BLaER1 (cell line): ENCODE measurements around the gene SHPK.

Experiments
- H3K27ac ChIP-seq: shearing (Covaris generic); formaldehyde crosslinking; 2 replicates; pipeline ENCODE4 v1.8.1; 2022
- H3K27me3 ChIP-seq: shearing (Covaris generic); formaldehyde crosslinking; 2 replicates; pipeline ENCODE4 v1.8.1; 2022
- H3K36me3 ChIP-seq: shearing (Covaris generic); formaldehyde crosslinking; 2 replicates; pipeline ENCODE4 v1.8.1; 2022
- H3K4me1 ChIP-seq: shearing (Covaris generic); formaldehyde crosslinking; 2 replicates; pipeline ENCODE4 v1.8.1; 2022
- H3K4me2 ChIP-seq: shearing (Covaris generic); formaldehyde crosslinking; 2 replicates; pipeline ENCODE4 v1.8.1; 2022
- H3K4me3 ChIP-seq: shearing (Covaris generic); formaldehyde crosslinking; 2 replicates; pipeline ENCODE4 v1.8.1; 2022
- H3K9ac ChIP-seq: shearing (Covaris generic); formaldehyde crosslinking; 2 replicates; pipeline ENCODE4 v1.8.1; 2022
- H3K9me3 ChIP-seq: shearing (Covaris generic); formaldehyde crosslinking; 2 replicates; pipeline ENCODE4 v1.8.1; 2022
- H4K20me1 ChIP-seq: shearing (Covaris generic); formaldehyde crosslinking; 2 replicates; pipeline ENCODE4 v1.8.1; 2022
- Cebpa-rat ChIP-seq: shearing (Covaris generic); IDR thresholded peaks from 2 replicates; pipeline ENCODE4 v1.8.1; 2022

SHPK gene, protein sequence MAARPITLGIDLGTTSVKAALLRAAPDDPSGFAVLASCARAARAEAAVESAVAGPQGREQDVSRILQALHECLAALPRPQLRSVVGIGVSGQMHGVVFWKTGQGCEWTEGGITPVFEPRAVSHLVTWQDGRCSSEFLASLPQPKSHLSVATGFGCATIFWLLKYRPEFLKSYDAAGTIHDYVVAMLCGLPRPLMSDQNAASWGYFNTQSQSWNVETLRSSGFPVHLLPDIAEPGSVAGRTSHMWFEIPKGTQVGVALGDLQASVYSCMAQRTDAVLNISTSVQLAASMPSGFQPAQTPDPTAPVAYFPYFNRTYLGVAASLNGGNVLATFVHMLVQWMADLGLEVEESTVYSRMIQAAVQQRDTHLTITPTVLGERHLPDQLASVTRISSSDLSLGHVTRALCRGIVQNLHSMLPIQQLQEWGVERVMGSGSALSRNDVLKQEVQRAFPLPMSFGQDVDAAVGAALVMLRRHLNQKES

GRCh38 chr17:3636154-3636907 is at the start of gene SHPK, which contains the start of gene CTNS:
TSS of gene SHPK (minus strand) at chr17:3636250. CDS start at chr17:3636219, 31 bp downstream.
TSS of gene CTNS (plus strand) at chr17:3636760. CDS start at chr17:3640207, 3,447 bp downstream.
- peak within 1 kb of the TSS; percentile 99 for H3K27ac ChIP-seq
- H3K36me3 ChIP-seq = peaks cover 18% of the 10 kb centered on the region
- H3K9me3 ChIP-seq = no peaks in the 10 kb centered on the region
- peak within 1 kb of the TSS; percentile 98 for H3K9ac ChIP-seq
- H4K20me1 ChIP-seq = 0 out of 2 replicates have a peak, but pooled peaks cover 7% of the 10 kb centered on the region
- peak within 1 kb of the TSS; percentile 87 for H3K4me3 ChIP-seq
- no peaks in the 10 kb centered on the region for H3K27me3 ChIP-seq
- peak within 1 kb of the TSS; percentile 96 for H3K4me2 ChIP-seq
- no peak for TF ChIP-seq Cebpa-rat
- peaks cover 72% of the 10 kb centered on the region for H3K4me1 ChIP-seq

- peaks cover 12% of the 10 kb centered on the region; the same call in 1 of the 2 replicates for H3K36me3 ChIP-seq
- peak overlapping the region; percentile 67 for H3K27ac ChIP-seq
Measured at GRCh38 chr17:3685174-3685573, 49.1 kb upstream of the SHPK start.

DNA sequence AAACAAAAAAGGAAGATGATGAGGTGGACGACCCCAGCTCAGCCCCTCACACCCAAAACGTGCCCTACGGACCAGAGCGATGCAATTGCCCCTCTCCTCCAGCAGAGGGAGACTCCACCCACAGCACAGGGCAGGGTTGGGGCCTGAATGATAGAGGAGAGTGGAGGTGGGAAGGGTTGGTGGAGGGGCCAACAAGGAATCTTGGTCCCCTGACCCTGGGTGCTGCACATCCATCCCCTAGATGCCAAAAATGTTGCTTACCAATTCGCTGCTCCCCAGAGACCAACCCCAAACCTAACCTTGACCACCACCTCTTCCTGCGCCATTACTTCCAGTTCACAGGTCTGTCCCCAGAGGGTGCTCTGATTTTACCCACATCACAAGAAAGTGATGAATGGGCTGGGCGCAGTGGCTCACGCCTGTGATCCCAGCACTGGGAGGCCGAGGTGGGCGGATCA is 47.0 kb upstream of the SHPK start:
- peaks cover 21% of the 10 kb centered on the region; the same call in 1 of the 2 replicates for H4K20me1 ChIP-seq
- H3K4me2 ChIP-seq = peak overlapping the region; percentile 65
- H3K36me3 ChIP-seq = peaks cover 24% of the 10 kb centered on the region; the same call in 1 of the 2 replicates
- H3K4me3 ChIP-seq = no peak overlapping the region
- H3K4me1 ChIP-seq = peaks cover 36% of the 10 kb centered on the region
- H3K9ac ChIP-seq = no peak overlapping the region
- H3K9me3 ChIP-seq = no peaks in the 10 kb centered on the region
- TF ChIP-seq Cebpa-rat = no peak
- H3K27ac ChIP-seq = no peak overlapping the region
- H3K27me3 ChIP-seq = no peaks in the 10 kb centered on the region

More at GRCh38 chr17:3685174-3685573, 49.1 kb upstream of the SHPK start:
- Histone ChIP-seq H3K27me3 (no peaks in the 10 kb centered on the region), H3K9me3 (no peaks in the 10 kb centered on the region), H3K9ac (no peak overlapping the region), H4K20me1 (peaks cover 7% of the 10 kb centered on the region), H3K4me1 (peaks cover 57% of the 10 kb centered on the region), H3K4me3 (no peak overlapping the region), H3K4me2 (peak overlapping the region; percentile 65)
- no peak for TF ChIP-seq Cebpa-rat

- Histone ChIP-seq H3K27ac (no peak overlapping the region), H3K27me3 (no peaks in the 10 kb centered on the region), H3K4me1 (peaks cover 34% of the 10 kb centered on the region), H3K4me2 (no peak overlapping the region), H3K36me3 (peaks cover 34% of the 10 kb centered on the region; the same call in 1 of the 2 replicates), H4K20me1 (peaks cover 21% of the 10 kb centered on the region; the same call in 1 of the 2 replicates), H3K4me3 (no peak overlapping the region), H3K9me3 (no peaks in the 10 kb centered on the region), H3K9ac (no peak overlapping the region)
- TF ChIP-seq Cebpa-rat = no peak
Measured at GRCh38 chr17:3682033-3682432, 46.0 kb upstream of the SHPK start.

DNA sequence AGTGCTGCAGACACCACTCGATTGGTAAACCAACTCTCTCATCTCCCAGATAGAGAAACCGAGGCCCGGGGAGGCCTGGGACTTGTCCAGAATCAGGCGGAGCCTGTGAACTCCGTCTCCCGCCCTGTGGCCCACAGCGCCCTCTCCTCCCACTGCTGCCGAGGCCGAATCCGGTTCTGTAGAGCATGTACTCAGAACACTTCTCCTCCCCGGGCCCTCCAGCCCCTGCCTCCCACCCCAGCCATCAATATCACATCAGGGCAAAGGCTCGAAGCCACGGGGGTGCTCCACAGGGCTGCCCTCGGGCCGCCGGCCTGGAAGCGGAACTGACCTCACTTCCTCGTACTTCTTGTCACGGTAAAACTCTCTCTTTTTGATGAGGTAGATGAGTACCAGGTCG is 45.5 kb upstream of the SHPK start:
- Histone ChIP-seq H3K4me2 (no peak overlapping the region), H3K9ac (no peak overlapping the region)
- no peak for TF ChIP-seq Cebpa-rat

GRCh38 chr17:3681057-3681456 is 45.0 kb upstream of the SHPK start:
- H3K9me3 ChIP-seq = no peaks in the 10 kb centered on the region
- TF ChIP-seq Cebpa-rat = no peak

More for the DNA sequence above, 45.5 kb upstream of the SHPK start:
- peaks cover 21% of the 10 kb centered on the region; the same call in 1 of the 2 replicates for H4K20me1 ChIP-seq
- no peak overlapping the region for H3K27ac ChIP-seq
- no peaks in the 10 kb centered on the region for H3K27me3 ChIP-seq
- H3K4me1 ChIP-seq = peaks cover 34% of the 10 kb centered on the region
- H3K9me3 ChIP-seq = no peaks in the 10 kb centered on the region
- peaks cover 38% of the 10 kb centered on the region; the same call in 1 of the 2 replicates for H3K36me3 ChIP-seq
- no peak overlapping the region for H3K4me3 ChIP-seq

DNA sequence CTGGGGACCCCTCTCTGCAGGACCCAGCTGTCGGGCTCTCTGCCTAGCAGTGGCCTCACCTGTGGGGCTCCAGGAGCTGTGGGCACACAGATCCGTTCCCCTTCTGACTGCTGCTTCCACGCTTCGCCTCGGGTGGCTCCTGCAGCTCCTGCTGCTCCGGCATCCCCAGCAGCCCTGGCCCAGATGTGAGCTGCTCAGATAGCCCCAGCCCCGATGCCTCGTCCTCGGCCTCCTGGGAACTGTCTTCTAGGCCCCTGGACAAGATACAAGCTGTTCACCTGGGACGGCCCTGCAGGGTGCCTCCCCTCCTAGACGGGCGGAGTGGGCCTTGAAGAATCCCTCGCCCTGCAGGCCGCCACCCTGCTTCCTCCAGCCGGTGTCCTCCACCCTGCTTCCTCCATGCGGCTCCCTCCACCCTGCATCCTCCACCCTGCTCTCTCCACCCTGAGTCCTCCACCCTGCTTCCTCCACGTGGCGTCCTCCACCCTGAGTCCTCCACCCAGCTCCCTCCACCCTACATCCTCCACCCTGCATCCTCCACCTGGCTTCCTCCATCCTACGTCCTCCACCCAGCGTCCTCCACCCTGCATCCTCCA is 43.6 kb upstream of the SHPK start:
- Histone ChIP-seq H3K27ac (no peak overlapping the region), H3K4me3 (no peak overlapping the region), H3K4me2 (no peak overlapping the region), H3K36me3 (peaks cover 46% of the 10 kb centered on the region; the same call in 1 of the 2 replicates), H3K27me3 (no peaks in the 10 kb centered on the region), H3K9me3 (no peaks in the 10 kb centered on the region), H4K20me1 (peaks cover 21% of the 10 kb centered on the region; the same call in 1 of the 2 replicates), H3K4me1 (peaks cover 26% of the 10 kb centered on the region), H3K9ac (no peak overlapping the region)
- TF ChIP-seq Cebpa-rat = no peak

More at GRCh38 chr17:3681057-3681456, 45.0 kb upstream of the SHPK start:
- H3K4me2 ChIP-seq = no peak overlapping the region
- no peak overlapping the region for H3K27ac ChIP-seq
- H4K20me1 ChIP-seq = peaks cover 21% of the 10 kb centered on the region; the same call in 1 of the 2 replicates
- no peaks in the 10 kb centered on the region for H3K27me3 ChIP-seq
- H3K36me3 ChIP-seq = peaks cover 38% of the 10 kb centered on the region; the same call in 1 of the 2 replicates
- peaks cover 34% of the 10 kb centered on the region for H3K4me1 ChIP-seq
- H3K9ac ChIP-seq = no peak overlapping the region
- no peak overlapping the region for H3K4me3 ChIP-seq

DNA sequence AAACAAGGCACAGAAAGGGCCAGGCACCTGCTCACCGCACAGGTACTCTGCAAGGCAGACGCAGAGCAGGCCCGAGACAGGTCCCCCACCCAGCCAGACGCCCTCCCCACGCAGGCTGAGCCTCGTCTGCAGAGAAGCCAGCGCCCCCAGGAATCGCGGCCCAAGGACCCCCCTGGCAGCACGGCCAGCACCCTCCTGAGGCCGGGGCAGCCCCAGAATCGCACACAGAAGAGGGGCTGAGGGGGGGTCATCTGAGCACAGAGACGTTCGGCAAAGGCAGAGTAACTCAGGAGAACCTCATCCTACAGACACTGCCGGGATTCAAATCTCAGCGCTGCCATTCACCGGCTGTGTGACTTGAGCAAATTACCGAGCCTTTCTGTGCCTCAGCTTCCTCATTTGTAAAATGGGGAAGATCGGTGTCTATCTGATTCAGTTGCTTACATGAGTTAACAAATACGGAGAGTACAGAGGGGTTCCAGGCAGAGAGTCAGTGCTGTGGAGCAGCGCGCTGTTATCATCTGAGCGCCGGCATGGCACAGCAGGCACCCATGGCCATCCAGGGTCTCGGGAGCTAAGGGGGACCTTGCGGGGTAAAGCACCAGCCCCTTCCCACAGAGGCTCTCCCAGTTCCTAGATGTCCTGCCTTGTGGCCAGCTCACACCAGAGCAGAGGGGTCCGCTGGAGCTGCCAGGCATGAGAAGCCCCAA is 42.9 kb upstream of the SHPK start:
- Histone ChIP-seq H3K9ac (no peak overlapping the region; the same call in 1 of the 2 replicates), H3K9me3 (no peaks in the 10 kb centered on the region), H3K4me2 (no peak overlapping the region), H3K27ac (no peak overlapping the region), H3K36me3 (peaks cover 46% of the 10 kb centered on the region; the same call in 1 of the 2 replicates), H4K20me1 (peaks cover 17% of the 10 kb centered on the region; the same call in 1 of the 2 replicates), H3K4me3 (no peak overlapping the region), H3K4me1 (peaks cover 19% of the 10 kb centered on the region), H3K27me3 (no peaks in the 10 kb centered on the region)
- no peak for TF ChIP-seq Cebpa-rat
